ENCODE results near the gene PRIM1. TPM values are rescaled to one million over a fixed set of nuclear protein-coding genes. Genes with fewer than 3 reads are reported as not detected.

The PRIM1 gene
- polyA plus RNA-seq, 1 donor (not counting 4 experiments of a cell fraction or from before 2014, with no cell fraction given): 12.0 TPM

DNA sequence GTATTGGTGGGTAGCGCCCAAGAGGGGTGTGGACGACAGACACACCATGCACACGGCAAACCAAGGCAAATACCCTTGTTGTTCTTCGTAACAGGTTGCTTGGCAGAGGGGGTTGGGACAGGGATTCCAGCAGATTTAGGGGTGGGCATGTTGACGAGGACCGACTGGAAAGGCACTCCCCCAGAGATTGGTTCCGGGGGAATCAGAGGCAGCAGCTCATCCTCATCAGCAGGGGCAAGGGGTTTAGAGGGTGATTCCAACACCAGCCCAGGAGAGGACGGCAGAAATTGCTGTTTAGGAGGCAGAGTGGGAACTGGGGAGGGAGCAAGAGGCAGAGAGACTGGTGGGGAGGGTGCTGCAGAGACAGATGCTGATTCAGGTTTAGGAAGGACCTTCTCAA is 36.3 kb downstream of the PRIM1 start:
- Histone ChIP-seq H3K27ac (ENCODE audit: control insufficient read depth, insufficient read depth, low read length) (no peak overlapping the region), H3K4me1 (ENCODE audit: control insufficient read depth, extremely low read depth, insufficient read depth, low read length) (peaks cover under 1% of the 10 kb centered on the region)
- dilution Hi-C loops (cut with MboI; ENCODE audit: extremely low pct_ligation_motif_present, low sequenced_read_pairs): no loop called here

DNA sequence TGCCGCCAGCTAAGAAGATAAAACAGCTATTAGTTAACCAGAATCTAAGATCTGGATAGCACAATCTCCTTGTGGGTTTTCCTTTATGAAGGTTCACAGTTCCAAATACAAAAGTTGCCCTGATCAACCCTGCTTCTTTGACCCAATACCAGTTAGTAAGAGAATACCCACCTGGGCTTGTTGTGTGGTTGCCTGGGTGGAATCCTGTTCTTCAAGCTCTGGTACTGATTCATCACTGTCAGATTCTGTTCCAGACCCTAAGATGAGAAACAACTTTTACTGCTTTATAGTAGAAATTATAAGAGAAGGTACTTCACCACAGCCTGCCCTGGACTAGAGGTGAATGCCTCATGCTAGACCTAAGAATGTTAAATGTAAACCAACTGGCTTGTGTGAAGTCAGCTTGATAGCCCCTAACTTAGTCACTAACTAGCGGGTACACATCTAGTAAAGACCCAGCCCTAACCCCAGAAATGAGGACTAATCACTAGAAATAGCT is 37.6 kb downstream of the PRIM1 start:
- no peak overlapping the region for H3K9ac ChIP-seq (ENCODE audit: control insufficient read depth, extremely low read depth, insufficient read depth, low read length)
- TF ChIP-seq, protein P1, sequence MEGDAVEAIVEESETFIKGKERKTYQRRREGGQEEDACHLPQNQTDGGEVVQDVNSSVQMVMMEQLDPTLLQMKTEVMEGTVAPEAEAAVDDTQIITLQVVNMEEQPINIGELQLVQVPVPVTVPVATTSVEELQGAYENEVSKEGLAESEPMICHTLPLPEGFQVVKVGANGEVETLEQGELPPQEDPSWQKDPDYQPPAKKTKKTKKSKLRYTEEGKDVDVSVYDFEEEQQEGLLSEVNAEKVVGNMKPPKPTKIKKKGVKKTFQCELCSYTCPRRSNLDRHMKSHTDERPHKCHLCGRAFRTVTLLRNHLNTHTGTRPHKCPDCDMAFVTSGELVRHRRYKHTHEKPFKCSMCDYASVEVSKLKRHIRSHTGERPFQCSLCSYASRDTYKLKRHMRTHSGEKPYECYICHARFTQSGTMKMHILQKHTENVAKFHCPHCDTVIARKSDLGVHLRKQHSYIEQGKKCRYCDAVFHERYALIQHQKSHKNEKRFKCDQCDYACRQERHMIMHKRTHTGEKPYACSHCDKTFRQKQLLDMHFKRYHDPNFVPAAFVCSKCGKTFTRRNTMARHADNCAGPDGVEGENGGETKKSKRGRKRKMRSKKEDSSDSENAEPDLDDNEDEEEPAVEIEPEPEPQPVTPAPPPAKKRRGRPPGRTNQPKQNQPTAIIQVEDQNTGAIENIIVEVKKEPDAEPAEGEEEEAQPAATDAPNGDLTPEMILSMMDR (optimal IDR thresholded peaks at IDR 0.05 in 1 of 3, IDR thresholded peaks at IDR 0.05 in 1 of 3, conservative IDR thresholded peaks at IDR 0.05 in 1 of 3; ENCODE audit: extremely low read depth in 1 of 3, insufficient read depth in 2 of 3, low read length in 3 of 3): no peak
- TF ChIP-seq EZH2 (IDR thresholded peaks at IDR 0.05; ENCODE audit: low read length): no peak
- H3K4me3 ChIP-seq (ENCODE audit: control insufficient read depth in 2 of 3, extremely low read depth in 1 of 3, insufficient read depth in 2 of 3, low read depth in 1 of 3, low read length in 3 of 3): no peak overlapping the region
- H3K9me1 ChIP-seq (ENCODE audit: control insufficient read depth, extremely low read depth, insufficient read depth, low read length): peaks cover 3% of the 10 kb centered on the region
- H2AFZ ChIP-seq (ENCODE audit: control insufficient read depth, low read length): no peak overlapping the region
- DNase-seq (ENCODE audit: low read depth, low spot score) (no peak), FAIRE-seq (no peak)
- H3K79me2 ChIP-seq (ENCODE audit: control insufficient read depth, insufficient read depth, low read length): peaks cover 46% of the 10 kb centered on the region
- no peaks in the 10 kb centered on the region for H3K27me3 ChIP-seq (ENCODE audit: control insufficient read depth, extremely low read depth, insufficient read depth, low read length)
- dilution Hi-C loops (cut with MboI; ENCODE audit: extremely low pct_ligation_motif_present, low sequenced_read_pairs): no loop called here
- no peaks in the 10 kb centered on the region for H3K9me3 ChIP-seq (ENCODE audit: control insufficient read depth, low read depth, low read length)
- H3K27ac ChIP-seq (ENCODE audit: control insufficient read depth, insufficient read depth, low read length): no peak overlapping the region
- H3K4me2 ChIP-seq (ENCODE audit: control insufficient read depth, extremely low read depth, insufficient read depth, low read depth, low read length): no peak overlapping the region
- H4K20me1 ChIP-seq (ENCODE audit: control insufficient read depth, extremely low read depth, insufficient read depth, low read length): peaks cover 40% of the 10 kb centered on the region
- H3K4me1 ChIP-seq (ENCODE audit: control insufficient read depth, extremely low read depth, insufficient read depth, low read length): no peaks in the 10 kb centered on the region
- peaks cover 34 to 42% of the 10 kb centered on the region in 2 experiments for H3K36me3 ChIP-seq (ENCODE audit: control insufficient read depth in 2 of 2, extremely low read depth in 1 of 2, insufficient read depth in 2 of 2, low read length in 2 of 2)

More for the DNA sequence above, 36.3 kb downstream of the PRIM1 start:
- Histone ChIP-seq H3K79me2 (ENCODE audit: control insufficient read depth, insufficient read depth, low read length) (peaks cover 59% of the 10 kb centered on the region), H4K20me1 (ENCODE audit: control insufficient read depth, extremely low read depth, insufficient read depth, low read length) (peaks cover 53% of the 10 kb centered on the region), H3K9me1 (ENCODE audit: control insufficient read depth, extremely low read depth, insufficient read depth, low read length) (peaks cover 9% of the 10 kb centered on the region), H3K4me3 (ENCODE audit: control insufficient read depth in 2 of 3, extremely low read depth in 1 of 3, insufficient read depth in 2 of 3, low read depth in 1 of 3, low read length in 3 of 3) (no peak overlapping the region), H3K27me3 (ENCODE audit: control insufficient read depth, extremely low read depth, insufficient read depth, low read length) (no peaks in the 10 kb centered on the region), H3K9me3 (ENCODE audit: control insufficient read depth, low read depth, low read length) (no peaks in the 10 kb centered on the region), H3K4me2 (ENCODE audit: control insufficient read depth, extremely low read depth, insufficient read depth, low read depth, low read length) (no peak overlapping the region), H3K9ac (ENCODE audit: control insufficient read depth, extremely low read depth, insufficient read depth, low read length) (no peak overlapping the region), H2AFZ (ENCODE audit: control insufficient read depth, low read length) (no peak overlapping the region), H3K36me3 (ENCODE audit: control insufficient read depth in 2 of 2, extremely low read depth in 1 of 2, insufficient read depth in 2 of 2, low read length in 2 of 2) (peaks cover 36 to 52% of the 10 kb centered on the region in 2 experiments)
- TF ChIP-seq, protein P1 (optimal IDR thresholded peaks at IDR 0.05 in 1 of 3, IDR thresholded peaks at IDR 0.05 in 1 of 3, conservative IDR thresholded peaks at IDR 0.05 in 1 of 3; ENCODE audit: extremely low read depth in 1 of 3, insufficient read depth in 2 of 3, low read length in 3 of 3): no peak
- no peak for TF ChIP-seq EZH2 (IDR thresholded peaks at IDR 0.05; ENCODE audit: low read length)
- no peak for FAIRE-seq
- no peak for DNase-seq (ENCODE audit: low read depth, low spot score)

Data from keratinocyte (primary cell).